Osteocyte (in vitro differentiated cells): ENCODE data around the gene SHROOM3. TPM values are rescaled to one million over a fixed set of nuclear protein-coding genes. Genes with fewer than 3 reads are reported as not detected.

Experiments
- DNase-seq: peaks from one replicate; pipeline ENCODE4 v3.0.0; 2021; ENCODE audit warnings: mixed read lengths; ENCODE audit not compliant: unreplicated experiment; ENCODE audit errors: extremely low spot score
- H3K27ac Mint-ChIP-seq: one replicate; pipeline ENCODE4 v1.8.0; 2021; ENCODE audit warnings: mild to moderate bottlenecking, mixed read lengths; ENCODE audit not compliant: unreplicated experiment
- H3K27me3 Mint-ChIP-seq: one replicate; pipeline ENCODE4 v1.8.0; 2021; ENCODE audit warnings: mixed read lengths; ENCODE audit not compliant: unreplicated experiment
- H3K36me3 Mint-ChIP-seq: one replicate; pipeline ENCODE4 v1.8.0; 2021; ENCODE audit warnings: mixed read lengths; ENCODE audit not compliant: unreplicated experiment
- H3K4me1 Mint-ChIP-seq: one replicate; pipeline ENCODE4 v1.8.0; 2021; ENCODE audit warnings: mixed read lengths; ENCODE audit not compliant: unreplicated experiment
- H3K4me3 Mint-ChIP-seq: one replicate; pipeline ENCODE4 v1.8.0; 2021; ENCODE audit warnings: mild to moderate bottlenecking, moderate library complexity, mixed read lengths; ENCODE audit not compliant: unreplicated experiment
- H3K9me3 Mint-ChIP-seq: one replicate; pipeline ENCODE4 v1.8.0; 2021; ENCODE audit warnings: mixed read lengths; ENCODE audit not compliant: unreplicated experiment
- total RNA-seq: library from RNA; stranded (reverse); gene quantifications from 2 replicates; pipeline ENCODE4 v1.2.1, GENCODE V29; 2021
- TF ChIP-seq, protein P1 (sequence below): fragments of 200-600 bp; sonication (generic); IDR thresholded peaks from 2 replicates; pipeline ENCODE4 v1.5.0; 2021; ENCODE audit warnings: antibody characterized with exemption, mild to moderate bottlenecking, moderate library complexity

Gene SHROOM3
- total RNA-seq, 1 donor from 2014 or later, result 4.8 TPM

DNA sequence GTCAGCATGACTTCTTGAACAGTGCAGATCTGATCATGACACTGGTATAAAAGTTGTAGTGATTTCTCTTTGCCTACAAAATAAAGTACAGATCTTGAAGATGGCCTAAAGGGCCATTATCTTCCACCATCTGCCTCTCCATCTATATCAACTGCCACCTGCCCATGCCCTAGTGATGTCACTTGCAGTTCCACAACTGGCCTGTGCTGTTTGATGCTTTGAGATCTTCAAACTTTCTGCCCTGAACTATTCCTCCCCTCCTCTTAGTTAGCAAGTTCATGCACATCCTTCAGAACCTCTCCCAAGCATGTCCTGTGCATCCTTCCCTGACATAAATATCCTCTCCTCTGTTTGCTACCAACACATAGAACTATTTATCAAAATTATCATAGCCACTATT, 245.9 kb downstream of the SHROOM3 start:
- peaks cover 2% of the 10 kb centered on the region for H3K4me1 Mint-ChIP-seq
- no peaks in the 10 kb centered on the region for H3K9me3 Mint-ChIP-seq
- peaks cover 8% of the 10 kb centered on the region for H3K27me3 Mint-ChIP-seq
- no peak overlapping the region for H3K4me3 Mint-ChIP-seq
- no peak for DNase-seq
- TF ChIP-seq, protein P1, sequence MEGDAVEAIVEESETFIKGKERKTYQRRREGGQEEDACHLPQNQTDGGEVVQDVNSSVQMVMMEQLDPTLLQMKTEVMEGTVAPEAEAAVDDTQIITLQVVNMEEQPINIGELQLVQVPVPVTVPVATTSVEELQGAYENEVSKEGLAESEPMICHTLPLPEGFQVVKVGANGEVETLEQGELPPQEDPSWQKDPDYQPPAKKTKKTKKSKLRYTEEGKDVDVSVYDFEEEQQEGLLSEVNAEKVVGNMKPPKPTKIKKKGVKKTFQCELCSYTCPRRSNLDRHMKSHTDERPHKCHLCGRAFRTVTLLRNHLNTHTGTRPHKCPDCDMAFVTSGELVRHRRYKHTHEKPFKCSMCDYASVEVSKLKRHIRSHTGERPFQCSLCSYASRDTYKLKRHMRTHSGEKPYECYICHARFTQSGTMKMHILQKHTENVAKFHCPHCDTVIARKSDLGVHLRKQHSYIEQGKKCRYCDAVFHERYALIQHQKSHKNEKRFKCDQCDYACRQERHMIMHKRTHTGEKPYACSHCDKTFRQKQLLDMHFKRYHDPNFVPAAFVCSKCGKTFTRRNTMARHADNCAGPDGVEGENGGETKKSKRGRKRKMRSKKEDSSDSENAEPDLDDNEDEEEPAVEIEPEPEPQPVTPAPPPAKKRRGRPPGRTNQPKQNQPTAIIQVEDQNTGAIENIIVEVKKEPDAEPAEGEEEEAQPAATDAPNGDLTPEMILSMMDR, result no peak
- H3K27ac Mint-ChIP-seq, result no peak overlapping the region
- peaks cover 2% of the 10 kb centered on the region for H3K36me3 Mint-ChIP-seq

DNA sequence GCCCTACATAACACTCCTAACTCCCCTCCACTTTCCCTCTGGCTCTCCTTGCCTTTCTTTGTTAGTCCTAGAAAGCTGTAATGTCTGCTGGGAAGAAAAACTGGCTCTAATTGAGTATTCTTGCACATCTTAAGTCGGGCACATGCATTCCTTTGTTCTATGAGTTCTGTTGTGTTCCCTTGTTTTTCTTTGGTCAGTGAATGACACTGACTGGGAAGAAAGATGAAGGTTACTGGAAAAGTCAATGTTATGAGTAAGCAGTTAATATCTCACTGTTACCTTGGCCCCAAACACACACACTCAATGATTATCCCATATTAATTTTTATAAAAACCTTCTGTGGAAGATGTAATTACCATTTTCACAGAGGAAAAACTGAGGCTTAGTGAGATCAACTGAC, 247.0 kb downstream of the SHROOM3 start:
- Mint-ChIP-seq H3K4me1 (peaks cover 2% of the 10 kb centered on the region), H3K36me3 (peaks cover 2% of the 10 kb centered on the region), H3K27ac (no peak overlapping the region), H3K27me3 (peaks cover 8% of the 10 kb centered on the region), H3K9me3 (no peaks in the 10 kb centered on the region), H3K4me3 (no peak overlapping the region)
- TF ChIP-seq, protein P1, result no peak
- DNase-seq, result no peak

DNA sequence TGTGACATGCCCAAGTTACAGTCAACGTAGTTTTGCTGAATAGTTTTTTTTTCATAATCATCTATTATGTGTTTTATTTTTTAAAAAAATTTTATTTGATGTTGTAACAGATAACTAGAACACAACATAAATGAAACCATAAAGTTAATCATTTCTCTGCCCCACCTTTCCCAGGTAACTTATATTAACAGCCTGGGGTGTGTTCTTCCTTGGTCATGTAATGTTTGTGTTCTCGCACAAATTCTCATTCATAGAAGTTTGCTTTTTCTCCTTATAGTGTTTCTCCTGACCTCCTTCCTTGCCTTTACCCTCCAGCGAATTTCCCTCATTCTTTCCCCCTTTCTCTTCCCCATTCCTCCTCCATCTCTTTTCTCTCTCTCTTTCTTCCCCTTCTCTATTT, 248.1 kb downstream of the SHROOM3 start:
- Mint-ChIP-seq H3K27me3 (peaks cover 17% of the 10 kb centered on the region), H3K4me3 (no peak overlapping the region), H3K4me1 (no peaks in the 10 kb centered on the region), H3K9me3 (no peaks in the 10 kb centered on the region), H3K27ac (no peak overlapping the region), H3K36me3 (peaks cover 2% of the 10 kb centered on the region)
- no peak for DNase-seq
- TF ChIP-seq, protein P1, result no peak

DNA sequence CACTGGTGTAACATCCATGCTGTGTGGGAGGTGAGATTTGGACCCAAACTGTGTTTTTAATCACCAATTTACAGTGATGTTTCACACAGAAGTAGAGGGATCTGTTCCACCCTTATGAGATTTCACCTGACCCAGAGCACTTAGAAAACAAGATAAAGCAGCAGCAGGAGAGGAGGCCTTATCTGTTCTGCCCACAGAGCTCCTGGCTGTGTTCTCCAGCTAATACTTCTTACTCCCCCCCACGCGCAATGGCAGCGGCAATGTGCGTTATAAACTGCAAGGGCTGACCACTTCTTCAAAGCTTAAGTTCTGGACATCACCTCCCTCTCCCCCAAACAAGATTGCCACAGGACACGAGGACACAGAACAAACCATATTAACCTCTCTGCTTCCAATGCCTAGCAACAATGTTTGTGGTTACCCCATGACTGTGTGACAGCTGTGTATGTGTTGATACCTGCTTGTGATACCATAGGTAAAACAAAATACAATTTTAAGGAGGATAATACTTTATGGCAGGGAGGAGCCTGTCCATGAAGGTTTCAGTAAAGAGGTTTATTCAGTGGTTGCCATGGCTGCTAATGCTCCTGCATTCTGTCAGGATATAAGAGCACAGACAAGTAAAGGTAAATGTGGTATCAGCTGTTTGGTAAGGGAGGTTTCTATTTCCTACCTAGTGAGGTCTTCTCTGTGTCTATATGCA, 252.9 kb downstream of the SHROOM3 start:
- Mint-ChIP-seq H3K4me1 (peaks cover 30% of the 10 kb centered on the region), H3K36me3 (peaks cover 2% of the 10 kb centered on the region), H3K27ac (no peak overlapping the region), H3K9me3 (no peaks in the 10 kb centered on the region), H3K4me3 (no peak overlapping the region), H3K27me3 (peaks cover 22% of the 10 kb centered on the region)
- DNase-seq, result no peak
- TF ChIP-seq, protein P1, result no peak

DNA sequence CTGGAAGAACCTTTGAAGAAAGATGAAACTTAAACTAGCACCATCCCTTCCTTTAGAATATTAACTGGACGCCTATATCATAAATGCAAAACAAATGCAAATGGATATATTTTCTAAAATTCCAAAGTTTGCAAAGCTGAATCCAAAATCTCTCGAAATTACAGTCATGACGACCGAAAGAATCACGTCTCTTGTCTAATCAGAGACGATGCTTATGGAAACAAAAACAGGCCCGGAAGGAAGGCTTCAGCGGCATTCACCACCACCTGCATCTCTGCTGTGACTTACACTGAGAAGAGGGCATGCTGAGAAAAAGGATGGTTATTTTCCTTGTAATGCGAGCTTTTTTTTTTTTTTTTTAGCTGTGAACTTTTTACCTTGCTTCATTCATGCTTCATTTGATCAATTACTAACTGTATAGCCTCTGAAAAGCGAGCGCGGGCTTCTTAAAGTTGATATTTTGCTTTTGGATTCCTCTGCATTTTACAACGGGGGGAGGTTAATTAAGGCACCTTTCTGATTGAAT, 253.7 kb downstream of the SHROOM3 start:
- H3K27ac Mint-ChIP-seq, result peak overlapping the region; percentile 8
- DNase-seq, result no peak
- peak overlapping the region; percentile 75 for H3K4me3 Mint-ChIP-seq
- H3K27me3 Mint-ChIP-seq, result peaks cover 18% of the 10 kb centered on the region
- H3K4me1 Mint-ChIP-seq, result peaks cover 30% of the 10 kb centered on the region
- H3K9me3 Mint-ChIP-seq, result no peaks in the 10 kb centered on the region
- no peaks in the 10 kb centered on the region for H3K36me3 Mint-ChIP-seq
- TF ChIP-seq, protein P1, result no peak
